Mammary epithelial cell (primary cell): ENCODE measurements around the gene BRS3.

Experiments
- CTCF ChIP-seq, 2 donors: IDR thresholded peaks in 1 of 2; conservative IDR thresholded peaks in 1 of 2; 2 replicates each; pipeline ENCODE4 v1.5.1; 2011 to 2012; ENCODE audit warnings: inconsistent platforms in 2 of 2, low read length in 2 of 2, mild to moderate bottlenecking in 2 of 2, control low read depth in 1 of 2, low read depth in 1 of 2; ENCODE audit not compliant: insufficient read depth in 1 of 2; ENCODE audit errors: extremely low read depth in 1 of 2
- EZH2 ChIP-seq: IDR thresholded peaks from 2 replicates; pipeline ENCODE4 v1.6.1; 2012; ENCODE audit warnings: low read length, inconsistent platforms, borderline replicate concordance

- TF ChIP-seq EZH2 (no peak), CTCF (conservative IDR thresholded peaks at IDR 0.05 in 1 of 2, IDR thresholded peaks at IDR 0.05 in 1 of 2; ENCODE audit: extremely low read depth in 1 of 2, insufficient read depth in 1 of 2, low read depth in 1 of 2, low read length in 2 of 2) (no peak)
These were observed 51.1 kb downstream of the BRS3 start for GRCh38 chrX:136538811-136539210.
